HG03097 (cell line): Measurements from ENCODE around the gene RBM10.

Experiments
- ATAC-seq: cut with Tn5 transposase; IDR thresholded peaks from one replicate; pipeline ENCODE4 v1.9.1; 2021; ENCODE audit not compliant: unreplicated experiment, low FRiP score

RBM10 gene

DNA sequence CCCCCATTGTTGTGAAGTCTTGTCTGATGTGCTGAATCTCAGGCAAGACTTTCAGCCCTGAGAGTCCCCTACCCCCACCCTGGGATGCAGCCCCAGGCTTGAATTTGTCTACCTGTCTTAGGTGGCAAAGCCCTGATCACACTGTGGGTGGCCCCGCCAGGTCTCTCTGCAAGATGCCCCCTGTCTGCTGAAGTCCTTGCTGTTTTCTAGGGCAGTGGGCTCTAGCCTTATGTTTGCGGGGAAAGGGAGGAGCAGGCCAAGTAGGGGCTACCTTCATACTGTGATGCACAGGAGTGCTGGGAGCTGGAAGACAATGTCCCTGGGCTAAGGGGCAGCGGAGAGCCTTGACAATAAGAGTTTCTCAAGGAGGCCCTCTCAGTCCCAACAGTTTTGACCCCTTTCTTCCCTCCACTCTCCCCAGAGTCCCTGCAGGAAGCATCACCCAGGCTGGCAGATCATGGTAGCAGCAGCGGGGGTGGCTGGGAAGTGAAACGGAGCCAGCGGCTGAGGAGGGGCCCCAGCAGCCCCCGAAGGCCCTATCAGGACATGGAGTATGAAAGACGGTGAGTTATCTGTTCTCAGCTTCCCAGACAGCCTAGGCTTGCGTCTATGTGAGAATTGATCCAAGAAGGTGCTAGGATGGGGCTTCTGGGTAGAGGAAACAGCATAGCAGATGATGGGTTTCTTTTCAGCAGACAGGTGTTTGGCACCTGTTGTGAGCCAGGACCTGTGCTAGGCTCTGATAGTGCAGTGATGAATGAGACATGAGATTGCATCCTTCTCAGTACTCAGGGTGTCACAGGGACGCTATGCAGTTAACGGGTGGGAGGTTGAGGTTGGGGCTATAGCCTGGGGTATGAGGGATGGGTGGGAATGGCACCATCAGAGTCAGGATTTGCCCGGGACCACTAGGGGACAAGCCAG, 2.2 kb downstream of the RBM10 start:
- no peak for ATAC-seq

DNA sequence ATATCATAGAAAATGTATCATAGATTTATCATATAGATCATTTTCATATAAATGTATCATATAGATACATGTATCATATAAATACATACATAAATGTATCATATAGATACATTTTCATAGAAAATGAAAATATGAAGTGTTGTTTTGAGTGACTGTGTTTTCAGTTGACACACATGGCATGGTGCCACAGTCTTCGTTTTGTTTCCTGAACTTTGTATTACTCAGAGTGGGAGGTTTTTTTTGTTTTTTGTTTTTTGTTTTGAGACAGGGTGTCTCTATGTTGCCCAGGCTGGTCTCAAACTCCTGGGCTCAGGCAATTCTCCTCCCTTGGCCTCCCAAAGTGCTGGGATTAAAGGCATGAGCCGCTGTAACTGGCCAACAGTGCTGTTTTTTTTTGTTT, 3.9 kb downstream of the RBM10 start:
- ATAC-seq = no peak

GRCh38 chrX:47151435-47151834, 6.4 kb downstream of the RBM10 start:
- no peak for ATAC-seq

- no peak for ATAC-seq
Observed at GRCh38 chrX:47156611-47157520, 11.8 kb downstream of the RBM10 start.

GRCh38 chrX:47158131-47158530, 13.1 kb downstream of the RBM10 start:
- no peak for ATAC-seq

- ATAC-seq = no peak
Observed at GRCh38 chrX:47158781-47159180, 13.8 kb downstream of the RBM10 start.

DNA sequence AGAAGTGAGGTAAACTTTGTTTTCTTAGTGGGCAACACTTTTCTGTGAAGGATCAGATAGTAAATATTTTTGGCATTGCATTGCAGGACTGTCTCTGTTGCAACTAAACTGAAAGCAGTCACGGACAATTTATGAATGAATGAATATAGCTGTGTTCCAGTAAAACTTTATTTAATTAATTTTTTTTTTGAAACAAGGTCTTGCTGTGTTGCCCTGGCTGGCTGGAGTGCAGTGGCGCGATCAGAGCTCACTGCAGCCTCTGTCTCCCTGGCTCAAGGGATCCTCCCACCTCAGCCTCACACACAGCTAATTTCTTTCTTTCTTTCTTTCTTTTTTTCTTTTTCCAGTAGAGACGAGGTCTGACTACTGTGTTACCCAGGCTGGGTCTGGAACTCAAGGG, 15.8 kb downstream of the RBM10 start:
- ATAC-seq = no peak

DNA sequence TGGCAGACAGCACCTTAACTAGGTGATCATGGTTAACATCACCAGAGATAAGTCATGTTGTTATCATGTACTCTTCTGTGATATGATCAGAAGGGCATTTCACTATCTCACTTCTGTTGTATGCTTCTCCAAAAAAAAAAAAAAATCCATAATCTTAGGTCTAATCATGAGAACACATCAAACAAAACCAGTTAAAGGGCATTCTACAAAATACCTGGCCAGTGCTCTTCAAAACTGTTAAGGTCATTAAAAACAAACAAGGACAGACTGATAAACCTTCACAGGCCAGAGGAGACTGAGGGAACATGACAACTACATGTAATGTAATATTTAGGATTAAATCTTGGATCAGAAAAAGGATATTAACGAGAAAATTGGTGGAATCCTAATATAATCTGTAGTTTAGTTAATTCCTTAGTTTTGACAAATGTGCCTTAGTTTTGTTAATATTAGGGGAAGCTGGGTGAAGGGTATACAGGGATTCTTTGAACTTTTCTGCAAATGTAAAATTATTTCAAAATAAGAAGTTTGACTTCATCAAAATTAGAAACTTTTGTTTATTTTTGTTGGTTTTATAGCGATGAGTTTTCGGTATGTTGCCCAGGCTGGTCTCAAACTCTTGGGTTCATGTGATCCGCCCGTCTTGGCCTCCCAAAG, 18.0 kb downstream of the RBM10 start:
- no peak for ATAC-seq

- no peak for ATAC-seq
Observed at GRCh38 chrX:47164420-47164819, 19.4 kb downstream of the RBM10 start.

DNA sequence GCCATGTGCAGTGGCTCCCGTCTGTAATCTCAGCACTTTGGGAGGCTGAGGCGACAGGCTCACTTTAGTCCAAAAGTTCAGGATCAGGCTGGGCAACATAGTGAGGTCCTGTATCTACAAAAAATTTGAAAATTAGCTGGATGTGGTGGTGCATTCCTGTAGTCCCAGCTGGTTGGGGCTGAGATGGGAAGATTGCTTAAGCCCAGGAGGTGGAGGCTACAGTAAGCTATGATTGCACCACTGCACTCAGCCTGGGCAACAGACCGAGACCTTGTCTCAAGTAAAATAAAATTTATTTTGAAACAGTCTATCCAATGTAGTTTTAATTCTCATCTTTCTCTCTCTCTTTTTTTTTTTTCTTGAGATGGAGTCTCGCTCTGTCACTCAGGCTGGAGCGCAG, 21.1 kb downstream of the RBM10 start:
- no peak for ATAC-seq

GRCh38 chrX:47168495-47169073, 23.6 kb downstream of the RBM10 start:
- no peak for ATAC-seq

DNA sequence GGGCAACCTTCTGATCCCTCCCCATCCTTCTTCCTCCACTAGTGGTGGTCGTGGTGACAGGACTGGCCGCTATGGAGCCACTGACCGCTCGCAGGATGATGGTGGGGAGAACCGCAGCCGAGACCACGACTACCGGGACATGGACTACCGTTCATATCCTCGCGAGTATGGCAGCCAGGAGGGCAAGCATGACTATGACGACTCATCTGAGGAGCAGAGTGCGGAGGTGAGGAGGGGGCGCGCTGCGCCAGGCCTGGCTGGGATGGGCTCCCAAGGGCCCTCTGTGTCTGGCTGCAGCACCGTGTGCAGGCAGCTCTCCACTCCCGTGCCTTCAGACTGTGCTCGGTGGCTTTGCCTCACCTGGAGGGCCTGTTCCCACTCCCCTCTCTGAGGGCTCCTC, 24.3 kb downstream of the RBM10 start:
- no peak for ATAC-seq

DNA sequence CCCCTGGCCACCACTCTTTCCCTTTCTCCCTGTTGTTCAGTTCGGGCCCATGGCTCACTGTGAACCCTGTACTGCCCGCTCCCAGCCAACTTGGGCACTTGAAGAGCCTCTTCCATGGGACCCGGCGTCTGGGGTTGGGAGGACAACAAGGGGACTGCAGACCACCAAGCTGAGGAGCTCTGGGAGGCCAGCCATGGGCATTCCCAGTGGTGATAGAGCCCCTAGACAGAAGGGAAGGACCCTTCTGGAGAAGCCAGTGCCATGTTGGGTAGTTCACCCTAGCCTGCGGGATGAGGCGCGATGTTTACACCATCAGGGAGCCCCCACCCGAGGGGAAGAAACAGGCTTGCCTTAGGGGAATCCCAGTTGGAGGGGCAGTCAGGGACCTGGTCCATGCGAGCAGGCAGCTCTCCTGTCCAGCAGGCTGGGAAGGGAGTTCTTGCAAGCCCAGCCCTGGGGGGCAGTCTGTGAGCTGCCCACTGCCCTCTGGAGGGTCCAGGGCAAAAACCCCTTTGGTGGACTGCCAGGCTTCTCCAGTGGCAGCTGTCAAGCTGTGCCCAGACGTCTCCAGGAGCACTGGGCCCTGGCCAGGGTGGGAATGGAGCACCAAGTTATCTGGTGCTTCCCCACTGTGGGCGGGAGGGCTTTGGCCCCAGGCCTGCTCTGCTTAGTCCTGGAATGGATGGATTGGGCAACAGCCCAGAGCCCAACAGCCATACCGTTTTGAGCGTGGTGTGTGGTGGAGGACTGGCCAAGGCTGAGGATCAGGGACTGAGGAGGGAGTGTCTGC, 24.9 kb downstream of the RBM10 start:
- no peak for ATAC-seq

DNA sequence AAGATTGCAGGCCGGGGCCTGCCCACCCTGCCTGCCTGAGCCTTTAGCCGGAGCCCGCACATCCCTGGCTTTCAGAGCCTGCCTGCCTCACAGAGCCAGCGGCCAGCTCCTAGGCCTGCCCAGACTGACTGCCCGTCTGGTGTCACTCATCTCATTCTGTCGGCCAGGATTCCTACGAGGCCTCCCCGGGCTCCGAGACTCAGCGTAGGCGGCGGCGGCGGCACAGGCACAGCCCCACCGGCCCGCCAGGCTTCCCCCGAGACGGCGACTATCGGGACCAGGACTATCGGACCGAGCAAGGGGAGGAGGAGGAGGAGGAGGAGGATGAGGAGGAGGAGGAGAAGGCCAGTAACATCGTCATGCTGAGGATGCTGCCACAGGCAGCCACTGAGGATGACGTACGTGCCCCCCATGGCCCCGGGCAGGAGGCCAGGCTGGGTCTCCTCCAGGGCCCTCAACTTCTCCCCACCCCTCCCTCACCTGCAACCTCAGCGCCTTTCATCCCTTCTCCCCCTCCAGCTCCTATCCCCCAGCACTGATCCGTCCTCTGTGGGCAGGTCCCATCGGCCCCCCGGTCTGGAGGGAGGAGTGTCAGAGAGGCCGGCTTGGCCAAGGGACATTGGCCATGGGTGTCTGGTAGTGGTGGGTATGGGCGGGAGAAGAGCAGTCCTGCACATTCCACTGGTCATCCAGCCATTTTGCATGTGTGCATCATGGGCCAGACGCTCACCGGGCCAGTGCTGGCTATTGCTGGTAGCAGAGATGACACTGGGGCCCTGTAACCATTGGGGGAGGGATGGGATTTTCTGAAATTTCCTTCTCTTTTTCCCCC, 26.1 kb downstream of the RBM10 start:
- ATAC-seq = no peak

DNA sequence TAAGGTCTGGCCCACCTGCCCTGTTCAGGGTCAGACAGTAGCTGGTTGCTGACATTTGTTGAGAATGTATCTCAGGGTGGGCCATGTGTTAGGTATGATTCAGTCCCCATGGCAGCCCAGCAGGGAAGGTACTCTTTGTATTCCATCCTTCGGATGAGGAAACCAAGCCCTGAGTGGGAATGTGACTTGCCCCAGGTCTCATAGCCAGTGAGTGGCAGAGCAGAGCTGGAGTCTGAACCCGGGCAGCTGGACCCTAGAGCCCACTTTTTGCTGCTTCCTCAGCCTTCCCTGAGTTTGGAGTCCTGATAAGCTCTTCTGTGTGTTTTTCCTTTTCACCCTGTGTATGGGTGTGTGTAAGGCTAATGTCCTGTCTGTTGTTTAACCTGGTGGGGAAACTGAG, 27.0 kb downstream of the RBM10 start:
- ATAC-seq = no peak

DNA sequence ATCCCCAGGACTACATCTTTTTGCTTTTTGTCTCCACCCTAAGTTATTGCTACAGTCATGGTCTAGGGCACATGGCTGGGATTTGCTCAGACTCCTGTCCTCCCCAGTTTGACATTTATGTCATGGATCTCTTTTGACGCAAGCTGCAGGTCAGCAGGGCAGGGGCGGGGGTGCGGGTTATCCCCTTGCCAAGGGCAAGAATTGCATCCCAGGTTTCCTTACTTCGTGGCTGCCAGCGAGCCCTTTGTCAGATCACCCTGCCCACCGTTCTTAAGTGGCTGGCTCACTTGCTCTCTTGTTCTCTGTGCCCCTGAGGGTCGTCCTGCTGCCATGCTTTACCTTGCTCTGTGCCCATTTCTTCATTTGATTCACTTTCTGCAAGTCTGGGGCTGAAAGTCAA, 27.5 kb downstream of the RBM10 start:
- ATAC-seq = no peak

DNA sequence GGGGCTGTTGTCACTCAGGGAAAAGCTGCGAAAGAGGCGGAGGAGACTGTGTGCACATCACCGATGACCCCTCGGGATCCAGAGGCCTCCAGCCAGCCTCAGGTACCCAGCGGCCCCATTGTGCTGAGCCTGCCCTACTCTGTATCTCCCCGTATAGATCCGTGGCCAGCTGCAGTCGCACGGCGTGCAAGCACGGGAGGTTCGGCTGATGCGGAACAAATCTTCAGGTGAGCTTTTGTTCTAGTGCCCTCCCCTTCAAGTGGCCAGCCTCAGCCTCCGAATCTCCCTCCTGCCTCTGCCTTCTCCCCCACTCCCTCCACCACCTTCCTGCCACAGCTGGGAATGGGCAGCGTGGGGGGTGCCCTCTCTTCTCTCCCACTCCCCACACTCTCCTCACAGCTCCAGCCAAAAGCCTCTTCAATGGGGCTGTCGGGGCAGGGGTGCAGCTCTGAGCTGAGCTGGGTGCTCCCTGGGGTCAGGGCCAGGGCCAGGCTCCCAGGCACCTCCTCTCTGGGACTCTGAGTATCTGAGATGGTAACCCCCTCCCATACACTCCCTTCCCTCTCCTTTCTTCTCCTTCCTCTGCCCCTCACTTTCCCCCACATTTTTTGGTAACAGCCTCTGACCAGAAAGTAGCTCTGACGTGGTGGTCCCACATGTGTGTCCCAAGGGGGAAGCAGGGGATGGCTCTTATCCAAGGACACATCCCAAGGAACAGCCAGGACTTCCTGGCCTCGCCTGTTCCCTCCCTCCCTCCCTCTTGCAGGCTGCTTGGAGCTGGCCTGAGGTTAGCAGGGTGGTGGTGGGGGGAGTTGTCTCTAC, 28.2 kb downstream of the RBM10 start:
- ATAC-seq = no peak

GRCh38 chrX:47174376-47174775, 29.4 kb downstream of the RBM10 start:
- ATAC-seq = no peak
